Bronchial epithelial cell (primary cell): Measurements from ENCODE around the gene EVA1C. TPM values are rescaled to one million over a fixed set of nuclear protein-coding genes. Genes with fewer than 3 reads are reported as not detected.
A peak's percentile ranks its signal among the peaks of the same experiment; 100 is the strongest.

Source experiments
- DNase-seq: peaks from one replicate; pipeline ENCODE4 v3.0.0-alpha.2; 2010; ENCODE audit warnings: low read depth
- FAIRE-seq: peaks from 2 replicates; lab custom pipeline; 2011; peaks lifted over from hg19 to GRCh38; lab: Jason Lieb, UNC
- H3K27me3 ChIP-seq: 2 replicates; pipeline ENCODE4 v1.5.1; 2011; ENCODE audit warnings: low read length; ENCODE audit not compliant: control insufficient read depth, insufficient read depth
- H3K36me3 ChIP-seq: 2 replicates; pipeline ENCODE4 v1.5.1; 2011; ENCODE audit warnings: low read length; ENCODE audit not compliant: control insufficient read depth, insufficient read depth
- H3K4me3 ChIP-seq: 2 replicates; pipeline ENCODE4 v1.5.1; 2011; ENCODE audit warnings: mild to moderate bottlenecking, low read depth, low read length, control low read depth
- CTCF ChIP-seq: IDR thresholded peaks from 2 replicates; pipeline ENCODE4 v1.5.1; 2011; ENCODE audit warnings: mild to moderate bottlenecking, moderate library complexity, low read length, control low read depth, inconsistent platforms; ENCODE audit not compliant: insufficient read depth, severe bottlenecking
- total RNA-seq: library from RNA; depleted of rRNA; stranded (reverse); fragments of >200 nt; gene quantifications from 2 replicates; pipeline ENCODE4 v1.2.1, GENCODE V29; 2014

EVA1C gene
- total RNA-seq, 1 donor from 2014 or later: 9.0 TPM

- Histone ChIP-seq H3K27me3 (no peaks in the 10 kb centered on the region), H3K36me3 (peaks cover 2% of the 10 kb centered on the region), H3K4me3 (peak within 1 kb of the TSS; percentile 87)
- no peak for FAIRE-seq
- TF ChIP-seq CTCF: peak; percentile 17
- peak; percentile 55 for DNase-seq
Measured at GRCh38 chr21:32392880-32393676, 19.4 kb upstream of the EVA1C start, which contains the start of gene URB1. TSS of gene URB1 (minus strand) at chr21:32393012. CDS start at chr21:32392910, 102 bp downstream.

GRCh38 chr21:32393677-32394001, 18.9 kb upstream of the EVA1C start:
- Histone ChIP-seq H3K36me3 (peaks cover 2% of the 10 kb centered on the region), H3K27me3 (no peaks in the 10 kb centered on the region), H3K4me3 (peak overlapping the region; percentile 87)
- no peak for FAIRE-seq
- no peak for DNase-seq
- TF ChIP-seq CTCF: no peak

- DNase-seq (peak; percentile 39), FAIRE-seq (no peak)
- Histone ChIP-seq H3K27me3 (no peaks in the 10 kb centered on the region), H3K4me3 (no peak overlapping the region), H3K36me3 (no peaks in the 10 kb centered on the region)
- TF ChIP-seq CTCF: peak; percentile 52
Measured at GRCh38 chr21:32403201-32403777, 9.2 kb upstream of the EVA1C start.

GRCh38 chr21:32406405-32406804, 6.1 kb upstream of the EVA1C start:
- DNase-seq (peak; percentile 33), FAIRE-seq (no peak)
- H3K4me3 ChIP-seq: no peak overlapping the region
- no peaks in the 10 kb centered on the region for H3K36me3 ChIP-seq
- no peak for TF ChIP-seq CTCF
- no peaks in the 10 kb centered on the region for H3K27me3 ChIP-seq

GRCh38 chr21:32410291-32410690, 2.2 kb upstream of the EVA1C start:
- DNase-seq (no peak), FAIRE-seq (no peak)
- no peak for TF ChIP-seq CTCF
- Histone ChIP-seq H3K4me3 (no peak overlapping the region), H3K36me3 (no peaks in the 10 kb centered on the region), H3K27me3 (no peaks in the 10 kb centered on the region)
